ENCODE results near the gene CHRNG. TPM values are rescaled to one million over a fixed set of nuclear protein-coding genes. Genes with fewer than 3 reads are reported as not detected.

CHRNG gene
- total RNA-seq, 1 donor from 2014 or later = not detected

DNA sequence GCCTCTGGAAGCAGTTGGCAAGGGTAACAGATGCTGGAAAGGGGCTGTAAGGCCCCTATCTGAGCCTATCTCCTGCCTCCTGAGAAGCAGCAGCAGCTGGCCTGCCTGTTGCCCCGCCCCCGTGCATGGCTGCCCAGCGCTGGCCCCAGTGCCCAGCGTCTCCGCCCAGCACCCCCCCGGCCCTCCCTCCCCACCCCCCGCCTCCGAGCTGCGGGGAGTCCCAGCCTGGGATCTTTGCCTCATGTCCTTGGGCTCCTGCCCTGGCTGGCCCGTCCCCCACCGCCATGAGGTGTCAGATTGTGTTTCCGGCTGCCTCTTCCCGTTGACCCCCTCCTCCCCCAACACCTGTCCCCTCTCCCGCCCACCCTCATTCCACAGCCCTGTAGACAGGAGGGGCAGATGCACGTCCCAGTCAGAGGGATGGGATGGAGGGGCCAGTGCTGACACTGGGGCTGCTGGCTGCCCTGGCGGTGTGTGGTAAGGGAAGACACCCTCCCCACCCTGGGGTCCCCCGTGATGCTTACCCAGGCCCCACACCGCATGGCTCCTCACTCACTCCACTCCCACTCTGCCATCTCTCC is 13.6 kb upstream of the CHRNG start, which contains the start of gene CHRND:
Gene CHRND (plus strand): TSS at position 370 of the 581 bp plus-strand sequence. CDS start 56 bp downstream, at position 426.
- no peaks in the 10 kb centered on the region for H3K9me3 Mint-ChIP-seq (ENCODE audit: unreplicated experiment)
- Histone ChIP-seq H3K27me3 (ENCODE audit: insufficient read depth, low read length) (peaks cover 30% of the 10 kb centered on the region), H3K27ac (ENCODE audit: low read depth, low read length) (no peak within 1 kb of the TSS), H3K79me2 (ENCODE audit: insufficient read depth, low read length) (no peaks in the 10 kb centered on the region), H2AFZ (ENCODE audit: low read depth, low read length) (no peak within 1 kb of the TSS), H3K4me2 (ENCODE audit: low read length) (no peak within 1 kb of the TSS), H3K9me3 (ENCODE audit: insufficient read depth, low read depth, low read length) (no peaks in the 10 kb centered on the region), H3K9ac (ENCODE audit: low read length) (no peak within 1 kb of the TSS), H3K4me1 (ENCODE audit: insufficient read depth, low read length) (no peaks in the 10 kb centered on the region), H3K36me3 (ENCODE audit: insufficient read depth, low read length) (no peaks in the 10 kb centered on the region), H4K20me1 (ENCODE audit: insufficient read depth, low read length) (peaks cover 5% of the 10 kb centered on the region), H3K4me3 (ENCODE audit: insufficient read depth, low read depth, low read length) (no peak within 1 kb of the TSS)
- H3K36me3 Mint-ChIP-seq (ENCODE audit: low read depth, unreplicated experiment) = no peaks in the 10 kb centered on the region
- H3K4me3 Mint-ChIP-seq (ENCODE audit: unreplicated experiment) = no peak within 1 kb of the TSS
- H3K27me3 Mint-ChIP-seq (ENCODE audit: low read depth, unreplicated experiment) = peaks cover 48% of the 10 kb centered on the region
- H3K27ac Mint-ChIP-seq (ENCODE audit: unreplicated experiment) = no peak within 1 kb of the TSS
- H3K4me1 Mint-ChIP-seq (ENCODE audit: low read depth, unreplicated experiment) = peaks cover 4% of the 10 kb centered on the region
- FAIRE-seq (no peak), DNase-seq (ENCODE audit: low read depth) (no peak)
- peak; percentile 4 for TF ChIP-seq EZH2 (IDR thresholded peaks at IDR 0.05; ENCODE audit: insufficient read depth, low read length)
- TF ChIP-seq, protein P1, sequence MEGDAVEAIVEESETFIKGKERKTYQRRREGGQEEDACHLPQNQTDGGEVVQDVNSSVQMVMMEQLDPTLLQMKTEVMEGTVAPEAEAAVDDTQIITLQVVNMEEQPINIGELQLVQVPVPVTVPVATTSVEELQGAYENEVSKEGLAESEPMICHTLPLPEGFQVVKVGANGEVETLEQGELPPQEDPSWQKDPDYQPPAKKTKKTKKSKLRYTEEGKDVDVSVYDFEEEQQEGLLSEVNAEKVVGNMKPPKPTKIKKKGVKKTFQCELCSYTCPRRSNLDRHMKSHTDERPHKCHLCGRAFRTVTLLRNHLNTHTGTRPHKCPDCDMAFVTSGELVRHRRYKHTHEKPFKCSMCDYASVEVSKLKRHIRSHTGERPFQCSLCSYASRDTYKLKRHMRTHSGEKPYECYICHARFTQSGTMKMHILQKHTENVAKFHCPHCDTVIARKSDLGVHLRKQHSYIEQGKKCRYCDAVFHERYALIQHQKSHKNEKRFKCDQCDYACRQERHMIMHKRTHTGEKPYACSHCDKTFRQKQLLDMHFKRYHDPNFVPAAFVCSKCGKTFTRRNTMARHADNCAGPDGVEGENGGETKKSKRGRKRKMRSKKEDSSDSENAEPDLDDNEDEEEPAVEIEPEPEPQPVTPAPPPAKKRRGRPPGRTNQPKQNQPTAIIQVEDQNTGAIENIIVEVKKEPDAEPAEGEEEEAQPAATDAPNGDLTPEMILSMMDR (IDR thresholded peaks at IDR 0.05; ENCODE audit: insufficient read depth, low read depth, low read length) = no peak

- Histone ChIP-seq H3K4me2 (ENCODE audit: low read length) (no peak overlapping the region), H3K9me3 (ENCODE audit: insufficient read depth, low read depth, low read length) (no peaks in the 10 kb centered on the region), H4K20me1 (ENCODE audit: insufficient read depth, low read length) (peaks cover 5% of the 10 kb centered on the region), H3K4me1 (ENCODE audit: insufficient read depth, low read length) (no peaks in the 10 kb centered on the region), H3K36me3 (ENCODE audit: insufficient read depth, low read length) (no peaks in the 10 kb centered on the region), H3K9ac (ENCODE audit: low read length) (no peak overlapping the region), H3K79me2 (ENCODE audit: insufficient read depth, low read length) (no peaks in the 10 kb centered on the region), H2AFZ (ENCODE audit: low read depth, low read length) (no peak overlapping the region), H3K27ac (ENCODE audit: low read depth, low read length) (no peak overlapping the region), H3K4me3 (ENCODE audit: insufficient read depth, low read depth, low read length) (no peak overlapping the region), H3K27me3 (ENCODE audit: insufficient read depth, low read length) (peaks cover 26% of the 10 kb centered on the region)
- peaks cover 43% of the 10 kb centered on the region for H3K27me3 Mint-ChIP-seq (ENCODE audit: low read depth, unreplicated experiment)
- FAIRE-seq (no peak), DNase-seq (ENCODE audit: low read depth) (no peak)
- no peak overlapping the region for H3K27ac Mint-ChIP-seq (ENCODE audit: unreplicated experiment)
- peaks cover 3% of the 10 kb centered on the region for H3K4me1 Mint-ChIP-seq (ENCODE audit: low read depth, unreplicated experiment)
- TF ChIP-seq EZH2 (IDR thresholded peaks at IDR 0.05; ENCODE audit: insufficient read depth, low read length) = no peak
- TF ChIP-seq, protein P1 (IDR thresholded peaks at IDR 0.05; ENCODE audit: insufficient read depth, low read depth, low read length) = no peak
- no peaks in the 10 kb centered on the region for H3K9me3 Mint-ChIP-seq (ENCODE audit: unreplicated experiment)
- H3K36me3 Mint-ChIP-seq (ENCODE audit: low read depth, unreplicated experiment) = no peaks in the 10 kb centered on the region
- H3K4me3 Mint-ChIP-seq (ENCODE audit: unreplicated experiment) = no peak overlapping the region
Observed at GRCh38 chr2:232526372-232526941, 13.0 kb upstream of the CHRNG start.

DNA sequence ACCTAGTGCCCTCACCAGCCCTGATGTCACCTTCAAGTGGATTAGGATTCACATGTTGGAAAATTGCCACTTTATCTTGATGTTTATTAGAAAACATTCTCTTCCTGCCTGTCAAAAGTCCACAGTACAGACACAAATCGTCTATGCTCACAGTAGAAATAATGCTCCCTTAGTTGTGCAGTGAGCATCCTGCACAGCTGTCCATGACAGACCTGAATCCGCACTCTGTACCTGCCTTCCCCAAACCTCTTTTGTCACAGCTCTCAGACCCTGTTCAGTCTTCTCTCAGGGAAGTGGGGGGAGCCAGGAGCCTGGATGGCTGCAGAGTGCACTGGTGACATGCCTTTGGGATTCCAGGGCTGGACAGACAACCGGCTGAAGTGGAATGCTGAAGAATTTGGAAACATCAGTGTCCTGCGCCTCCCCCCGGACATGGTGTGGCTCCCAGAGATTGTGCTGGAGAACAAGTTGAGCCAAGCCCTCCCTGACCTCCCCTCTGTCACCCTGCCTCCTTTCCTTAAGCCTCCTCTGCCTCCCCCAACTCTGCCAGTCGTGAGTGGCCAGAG is 11.5 kb upstream of the CHRNG start:
- Mint-ChIP-seq H3K36me3 (ENCODE audit: low read depth, unreplicated experiment) (no peaks in the 10 kb centered on the region), H3K27me3 (ENCODE audit: low read depth, unreplicated experiment) (peaks cover 41% of the 10 kb centered on the region), H3K27ac (ENCODE audit: unreplicated experiment) (no peak overlapping the region), H3K4me3 (ENCODE audit: unreplicated experiment) (no peak overlapping the region), H3K9me3 (ENCODE audit: unreplicated experiment) (no peaks in the 10 kb centered on the region), H3K4me1 (ENCODE audit: low read depth, unreplicated experiment) (peaks cover 3% of the 10 kb centered on the region)
- TF ChIP-seq, protein P1 (IDR thresholded peaks at IDR 0.05; ENCODE audit: insufficient read depth, low read depth, low read length) = no peak
- TF ChIP-seq EZH2 (IDR thresholded peaks at IDR 0.05; ENCODE audit: insufficient read depth, low read length) = no peak
- no peak overlapping the region for H3K27ac ChIP-seq (ENCODE audit: low read depth, low read length)
- no peaks in the 10 kb centered on the region for H3K79me2 ChIP-seq (ENCODE audit: insufficient read depth, low read length)
- peaks cover 17% of the 10 kb centered on the region for H3K27me3 ChIP-seq (ENCODE audit: insufficient read depth, low read length)
- FAIRE-seq (no peak), DNase-seq (ENCODE audit: low read depth) (no peak)
- H4K20me1 ChIP-seq (ENCODE audit: insufficient read depth, low read length) = peaks cover 5% of the 10 kb centered on the region
- H3K4me2 ChIP-seq (ENCODE audit: low read length) = no peak overlapping the region
- H3K4me3 ChIP-seq (ENCODE audit: insufficient read depth, low read depth, low read length) = no peak overlapping the region
- H3K36me3 ChIP-seq (ENCODE audit: insufficient read depth, low read length) = no peaks in the 10 kb centered on the region
- no peaks in the 10 kb centered on the region for H3K9me3 ChIP-seq (ENCODE audit: insufficient read depth, low read depth, low read length)
- H3K9ac ChIP-seq (ENCODE audit: low read length) = no peak overlapping the region
- H2AFZ ChIP-seq (ENCODE audit: low read depth, low read length) = no peak overlapping the region
- H3K4me1 ChIP-seq (ENCODE audit: insufficient read depth, low read length) = no peaks in the 10 kb centered on the region
